H9 (cell line): ENCODE data around the gene CNR1. TPM values are rescaled to one million over a fixed set of nuclear protein-coding genes. Genes with fewer than 3 reads are reported as not detected.

Source experiments
- DNase-seq: peaks from one replicate; pipeline ENCODE4 v3.0.0-alpha.2; 2017
- H2AFZ ChIP-seq: one replicate; pipeline ENCODE4 v1.6.1; 2013; ENCODE audit warnings: mild to moderate bottlenecking, low read length, control low read depth, moderate library complexity
- H2AK5ac ChIP-seq: 2 replicates; pipeline ENCODE4 v1.6.1; 2013; ENCODE audit warnings: low read length, control low read depth, mixed read lengths; ENCODE audit not compliant: insufficient read length
- H2BK120ac ChIP-seq: one replicate; pipeline ENCODE4 v1.6.1; 2013; ENCODE audit warnings: low read depth, mild to moderate bottlenecking, low read length, control low read depth, inconsistent platforms; ENCODE audit not compliant: poor library complexity, severe bottlenecking
- H2BK12ac ChIP-seq: 2 replicates; pipeline ENCODE4 v1.6.1; 2013; ENCODE audit warnings: low read length, control low read depth, mixed read lengths, low read depth; ENCODE audit not compliant: insufficient read length
- H2BK15ac ChIP-seq: 2 replicates; pipeline ENCODE4 v1.6.1; 2013; ENCODE audit warnings: low read depth, low read length, control low read depth
- H2BK20ac ChIP-seq: one replicate; pipeline ENCODE4 v1.6.1; 2013; ENCODE audit warnings: low read depth, mild to moderate bottlenecking, low read length, control low read depth, inconsistent platforms; ENCODE audit not compliant: poor library complexity, severe bottlenecking
- H2BK5ac ChIP-seq: 2 replicates; pipeline ENCODE4 v1.6.1; 2013; ENCODE audit warnings: low read length, control low read depth, mixed read lengths; ENCODE audit not compliant: insufficient read length
- H3K14ac ChIP-seq: 2 replicates; pipeline ENCODE4 v1.6.1; 2013; ENCODE audit warnings: low read length, control low read depth; ENCODE audit not compliant: insufficient read depth
- H3K18ac ChIP-seq: 2 replicates; pipeline ENCODE4 v1.6.1; 2013; ENCODE audit warnings: low read depth, mild to moderate bottlenecking, mixed read lengths, low read length, control low read depth; ENCODE audit not compliant: insufficient read length
- H3K23ac ChIP-seq: 2 replicates; pipeline ENCODE4 v1.6.1; 2013; ENCODE audit warnings: low read length, control low read depth, mixed read lengths, low read depth; ENCODE audit not compliant: insufficient read length
- H3K23me2 ChIP-seq: 2 replicates; pipeline ENCODE4 v1.6.1; 2013; ENCODE audit warnings: low read depth, mild to moderate bottlenecking, mixed read lengths, low read length, control low read depth; ENCODE audit not compliant: insufficient read length, poor library complexity, severe bottlenecking
- H3K27ac ChIP-seq: 2 replicates; pipeline ENCODE4 v1.5.1; 2013; ENCODE audit warnings: low read length, control low read depth, mixed read lengths, low read depth; ENCODE audit not compliant: insufficient read length
- H3K27me3 ChIP-seq: 2 replicates; pipeline ENCODE4 v1.6.1; 2013; ENCODE audit warnings: low read length, control low read depth, inconsistent platforms; ENCODE audit not compliant: insufficient read depth
- H3K4ac ChIP-seq: 2 replicates; pipeline ENCODE4 v1.6.1; 2013; ENCODE audit warnings: low read depth, mild to moderate bottlenecking, control low read depth, inconsistent platforms, low read length, moderate library complexity
- H3K4me1 ChIP-seq: 2 replicates; pipeline ENCODE4 v1.6.1; 2013; ENCODE audit warnings: low read length, control low read depth, inconsistent platforms; ENCODE audit not compliant: insufficient read depth
- H3K4me2 ChIP-seq: 2 replicates; pipeline ENCODE4 v1.6.1; 2013; ENCODE audit warnings: low read length, control low read depth, mixed read lengths; ENCODE audit not compliant: insufficient read length, insufficient read depth
- H3K56ac ChIP-seq: 2 replicates; pipeline ENCODE4 v1.6.1; 2013; ENCODE audit warnings: low read depth, mild to moderate bottlenecking, mixed read lengths, low read length, control low read depth; ENCODE audit not compliant: insufficient read length
- H3K79me1 ChIP-seq: 2 replicates; pipeline ENCODE4 v1.6.1; 2013; ENCODE audit warnings: low read depth, mild to moderate bottlenecking, moderate library complexity, low read length, control low read depth, inconsistent platforms; ENCODE audit not compliant: insufficient read depth, poor library complexity, severe bottlenecking
- H3K79me2 ChIP-seq: 2 replicates; pipeline ENCODE4 v1.6.1; 2013; ENCODE audit warnings: low read length, control low read depth, inconsistent platforms; ENCODE audit not compliant: insufficient read depth
- H3K9ac ChIP-seq: 2 replicates; pipeline ENCODE4 v1.6.1; 2013; ENCODE audit warnings: low read length, control low read depth, mixed read lengths; ENCODE audit not compliant: insufficient read length; ENCODE audit errors: extremely low read depth
- H3K9me3 ChIP-seq: one replicate; pipeline ENCODE4 v1.6.1; 2013; ENCODE audit warnings: low read depth, low read length, inconsistent platforms; ENCODE audit not compliant: control insufficient read depth
- H3T11ph ChIP-seq: one replicate; pipeline ENCODE4 v1.6.1; 2013; ENCODE audit warnings: mild to moderate bottlenecking, low read length, control low read depth, inconsistent platforms
- H4K20me1 ChIP-seq: one replicate; pipeline ENCODE4 v1.6.1; 2013; ENCODE audit not compliant: control insufficient read depth, insufficient read length, insufficient read depth
- H4K5ac ChIP-seq: 2 replicates; pipeline ENCODE4 v1.6.1; 2013; ENCODE audit warnings: low read depth, mild to moderate bottlenecking, mixed read lengths, low read length, control low read depth; ENCODE audit not compliant: insufficient read length
- H4K8ac ChIP-seq: replicated peaks from 2 replicates; pipeline ENCODE4 v1.6.1; 2013; ENCODE audit warnings: low read length, control low read depth, mixed read lengths, low read depth; ENCODE audit not compliant: insufficient read length
- H4K91ac ChIP-seq: 2 replicates; pipeline ENCODE4 v1.6.1; 2013; ENCODE audit warnings: low read depth, mild to moderate bottlenecking, moderate library complexity, mixed read lengths, low read length, control low read depth; ENCODE audit not compliant: insufficient read length
- H3K27ac Mint-ChIP-seq, 3 experiments: 2 replicates in 2 of 3; 3 replicates in 1 of 3; pipeline ENCODE4 v1.8.0; 2020 to 2021; ENCODE audit warnings: mixed read lengths in 3 of 3, mild to moderate bottlenecking in 1 of 3, moderate library complexity in 1 of 3
- H3K27me3 Mint-ChIP-seq: 2 replicates; pipeline ENCODE4 v1.8.0; 2021; ENCODE audit warnings: low read depth, mild to moderate bottlenecking, moderate library complexity, mixed read lengths
- H3K36me3 Mint-ChIP-seq, 3 experiments: 2 replicates in 2 of 3; 3 replicates in 1 of 3; pipeline ENCODE4 v1.8.0; 2020 to 2021; ENCODE audit warnings: low read depth in 3 of 3, mixed read lengths in 3 of 3; ENCODE audit not compliant: insufficient read depth in 1 of 3
- H3K4me1 Mint-ChIP-seq, 2 experiments: 2 replicates each; pipeline ENCODE4 v1.8.0; 2020; ENCODE audit warnings: mixed read lengths in 2 of 2
- H3K4me3 Mint-ChIP-seq, 2 experiments: 2 replicates in 1 of 2; 3 replicates in 1 of 2; pipeline ENCODE4 v1.8.0; 2020 to 2021; ENCODE audit warnings: mild to moderate bottlenecking in 2 of 2, mixed read lengths in 2 of 2, moderate library complexity in 1 of 2
- H3K9me3 Mint-ChIP-seq, 2 experiments: 2 replicates in 1 of 2; 3 replicates in 1 of 2; pipeline ENCODE4 v1.8.0; 2020; ENCODE audit warnings: mild to moderate bottlenecking in 2 of 2, mixed read lengths in 2 of 2, moderate library complexity in 1 of 2
- WGBS: extraction: QIAGEN DNeasy Blood & Tissue Kit; methylation state at CpG from one replicate; pipeline ENCODE4 v1.1.7; 2013; ENCODE audit warnings: missing lambda C conversion rate, low lambda C conversion rate, mixed read lengths; ENCODE audit not compliant: insufficient read length; ENCODE audit errors: extremely low coverage; 5-methylcytosine and 5-hydroxymethylcytosine counted together
- total RNA-seq: library from RNA; stranded (reverse); gene quantifications from 2 replicates; pipeline ENCODE4 v1.2.1, GENCODE V29; 2021
- TF ChIP-seq, protein P1 (sequence below): fragments of 200-600 bp; sonication (generic); conservative IDR thresholded peaks from 3 replicates; pipeline ENCODE4 v1.8.0; 2021; ENCODE audit warnings: antibody characterized with exemption, mild to moderate bottlenecking

CNR1 gene
- total RNA-seq, 1 experiment from 2014 or later: 0.72 TPM

DNA sequence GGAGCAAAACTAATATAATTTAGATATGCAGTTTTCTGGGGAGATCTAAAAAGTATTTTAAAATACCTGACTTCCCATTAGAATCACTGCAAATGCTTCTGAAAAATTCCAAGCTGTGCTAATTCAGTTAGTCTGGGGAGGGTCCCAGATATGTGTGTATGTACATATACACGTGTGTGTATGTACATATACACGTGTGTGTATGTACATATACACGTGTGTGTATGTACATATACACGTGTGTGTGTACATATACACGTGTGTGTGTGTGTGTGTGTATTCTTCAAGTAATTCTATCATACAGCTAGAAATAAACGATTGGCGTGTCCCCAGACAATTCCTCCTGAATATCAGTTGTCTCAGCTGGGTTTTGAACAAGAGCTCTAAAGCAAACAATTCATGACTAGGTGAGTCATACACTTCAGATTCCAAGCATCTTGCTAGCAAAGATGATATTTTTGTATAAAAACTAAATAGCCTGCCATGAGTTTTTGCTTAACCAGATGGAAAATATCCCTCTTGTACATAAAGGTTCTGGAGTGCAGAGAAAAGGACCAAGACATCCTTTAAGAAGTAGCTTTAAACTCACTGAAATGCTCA lies 60.3 kb downstream of the CNR1 start:
- H4K91ac ChIP-seq: no peak overlapping the region
- no peak overlapping the region for H3K27ac Mint-ChIP-seq
- H3K56ac ChIP-seq: no peak overlapping the region
- H3K79me2 ChIP-seq: no peaks in the 10 kb centered on the region
- no peaks in the 10 kb centered on the region for H3K23me2 ChIP-seq
- H4K5ac ChIP-seq: no peak overlapping the region
- no peak overlapping the region for H3T11ph ChIP-seq
- no peaks in the 10 kb centered on the region for H3K4me1 ChIP-seq
- H2BK12ac ChIP-seq: no peak overlapping the region
- H2BK20ac ChIP-seq: no peak overlapping the region
- H3K27ac ChIP-seq: no peak overlapping the region
- H2BK15ac ChIP-seq: no peak overlapping the region
- H2AK5ac ChIP-seq: no peak overlapping the region
- no peak overlapping the region for H3K18ac ChIP-seq
- H4K8ac ChIP-seq: no peak overlapping the region
- H3K27me3 ChIP-seq: no peaks in the 10 kb centered on the region
- H3K4ac ChIP-seq: no peak overlapping the region
- H3K14ac ChIP-seq: no peak overlapping the region
- H3K4me1 Mint-ChIP-seq: peaks cover 6 to 7% of the 10 kb centered on the region in 2 experiments; a peak in 3 of 4 replicates
- no peak overlapping the region for H3K4me2 ChIP-seq
- no peaks in the 10 kb centered on the region for H3K36me3 Mint-ChIP-seq
- no peak overlapping the region for H2AFZ ChIP-seq
- H3K9me3 ChIP-seq: no peaks in the 10 kb centered on the region
- H2BK120ac ChIP-seq: no peak overlapping the region
- H2BK5ac ChIP-seq: no peak overlapping the region
- H3K27me3 Mint-ChIP-seq: no peaks in the 10 kb centered on the region
- H3K9me3 Mint-ChIP-seq: no peaks in the 10 kb centered on the region
- WGBS: no CpG with 5 or more reads among the region's 7 CpGs
- no peak overlapping the region for H3K9ac ChIP-seq
- no peak for DNase-seq
- H3K23ac ChIP-seq: no peak overlapping the region
- no peaks in the 10 kb centered on the region for H3K79me1 ChIP-seq
- H3K4me3 Mint-ChIP-seq: no peak overlapping the region
- no peaks in the 10 kb centered on the region for H4K20me1 ChIP-seq
- TF ChIP-seq, protein P1, sequence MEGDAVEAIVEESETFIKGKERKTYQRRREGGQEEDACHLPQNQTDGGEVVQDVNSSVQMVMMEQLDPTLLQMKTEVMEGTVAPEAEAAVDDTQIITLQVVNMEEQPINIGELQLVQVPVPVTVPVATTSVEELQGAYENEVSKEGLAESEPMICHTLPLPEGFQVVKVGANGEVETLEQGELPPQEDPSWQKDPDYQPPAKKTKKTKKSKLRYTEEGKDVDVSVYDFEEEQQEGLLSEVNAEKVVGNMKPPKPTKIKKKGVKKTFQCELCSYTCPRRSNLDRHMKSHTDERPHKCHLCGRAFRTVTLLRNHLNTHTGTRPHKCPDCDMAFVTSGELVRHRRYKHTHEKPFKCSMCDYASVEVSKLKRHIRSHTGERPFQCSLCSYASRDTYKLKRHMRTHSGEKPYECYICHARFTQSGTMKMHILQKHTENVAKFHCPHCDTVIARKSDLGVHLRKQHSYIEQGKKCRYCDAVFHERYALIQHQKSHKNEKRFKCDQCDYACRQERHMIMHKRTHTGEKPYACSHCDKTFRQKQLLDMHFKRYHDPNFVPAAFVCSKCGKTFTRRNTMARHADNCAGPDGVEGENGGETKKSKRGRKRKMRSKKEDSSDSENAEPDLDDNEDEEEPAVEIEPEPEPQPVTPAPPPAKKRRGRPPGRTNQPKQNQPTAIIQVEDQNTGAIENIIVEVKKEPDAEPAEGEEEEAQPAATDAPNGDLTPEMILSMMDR: no peak

Other genes with a start within 250 kb of the CNR1 start
- not detected in 2 replicates for gene SPACA1, start 118.5 kb downstream of the CNR1 start, total RNA-seq